Fibroblast of lung (primary cell): ENCODE data around the gene DGKZ.

Experiments
- EZH2 ChIP-seq: IDR thresholded peaks from 2 replicates; pipeline ENCODE4 v1.5.1; 2012; ENCODE audit warnings: low read length, control low read depth, mild to moderate bottlenecking; ENCODE audit errors: missing control alignments
- TF ChIP-seq, protein P1 (sequence below), 2 donors: IDR thresholded peaks in 1 of 2; conservative IDR thresholded peaks in 1 of 2; 1 replicate in 1 of 2; 2 replicates in 1 of 2; pipeline ENCODE4 v1.5.1; 2011 to 2012; ENCODE audit warnings: low read length in 2 of 2, control low read depth in 1 of 2, inconsistent platforms in 1 of 2, low read depth in 1 of 2, mild to moderate bottlenecking in 1 of 2

DNA sequence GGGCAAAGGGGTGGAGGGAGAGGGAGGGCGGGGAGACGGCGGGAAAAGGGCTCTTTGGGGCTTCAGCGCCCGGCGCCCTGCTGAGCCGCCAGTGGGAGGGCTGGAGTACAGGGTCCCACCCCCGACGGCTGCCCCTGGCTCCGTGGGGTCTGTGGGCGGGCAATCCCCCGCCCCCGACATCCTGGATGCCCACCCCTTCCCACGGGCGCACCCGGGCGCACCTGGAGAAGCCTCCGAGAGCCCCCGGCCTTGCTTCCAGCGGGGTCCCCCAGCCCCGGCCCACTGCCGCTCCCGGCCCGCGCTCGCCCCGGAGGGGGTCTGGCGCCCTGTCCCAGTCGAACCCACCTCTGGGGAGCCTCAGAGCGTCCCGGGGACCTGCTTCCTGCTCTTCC is 43.9 kb downstream of the DGKZ start:
- TF ChIP-seq, protein P1, sequence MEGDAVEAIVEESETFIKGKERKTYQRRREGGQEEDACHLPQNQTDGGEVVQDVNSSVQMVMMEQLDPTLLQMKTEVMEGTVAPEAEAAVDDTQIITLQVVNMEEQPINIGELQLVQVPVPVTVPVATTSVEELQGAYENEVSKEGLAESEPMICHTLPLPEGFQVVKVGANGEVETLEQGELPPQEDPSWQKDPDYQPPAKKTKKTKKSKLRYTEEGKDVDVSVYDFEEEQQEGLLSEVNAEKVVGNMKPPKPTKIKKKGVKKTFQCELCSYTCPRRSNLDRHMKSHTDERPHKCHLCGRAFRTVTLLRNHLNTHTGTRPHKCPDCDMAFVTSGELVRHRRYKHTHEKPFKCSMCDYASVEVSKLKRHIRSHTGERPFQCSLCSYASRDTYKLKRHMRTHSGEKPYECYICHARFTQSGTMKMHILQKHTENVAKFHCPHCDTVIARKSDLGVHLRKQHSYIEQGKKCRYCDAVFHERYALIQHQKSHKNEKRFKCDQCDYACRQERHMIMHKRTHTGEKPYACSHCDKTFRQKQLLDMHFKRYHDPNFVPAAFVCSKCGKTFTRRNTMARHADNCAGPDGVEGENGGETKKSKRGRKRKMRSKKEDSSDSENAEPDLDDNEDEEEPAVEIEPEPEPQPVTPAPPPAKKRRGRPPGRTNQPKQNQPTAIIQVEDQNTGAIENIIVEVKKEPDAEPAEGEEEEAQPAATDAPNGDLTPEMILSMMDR (conservative IDR thresholded peaks at IDR 0.05 in 1 of 2, IDR thresholded peaks at IDR 0.05 in 1 of 2; ENCODE audit: low read depth in 1 of 2, low read length in 2 of 2), result no peak
- TF ChIP-seq EZH2, result no peak
